WI38 (cell line): ENCODE data around the gene BCL6B.
A peak's percentile ranks its signal among the peaks of the same experiment; 100 is the strongest.

Experiments
- H3K4me3 ChIP-seq: 2 replicates; pipeline ENCODE4 v1.5.1; 2011; ENCODE audit warnings: low read depth, mild to moderate bottlenecking, control low read depth, low read length
- TF ChIP-seq, protein P1 (sequence below): IDR thresholded peaks from 2 replicates; pipeline ENCODE4 v1.5.1; 2012; ENCODE audit warnings: low read depth, mild to moderate bottlenecking, control low read depth, low read length

Gene BCL6B

DNA sequence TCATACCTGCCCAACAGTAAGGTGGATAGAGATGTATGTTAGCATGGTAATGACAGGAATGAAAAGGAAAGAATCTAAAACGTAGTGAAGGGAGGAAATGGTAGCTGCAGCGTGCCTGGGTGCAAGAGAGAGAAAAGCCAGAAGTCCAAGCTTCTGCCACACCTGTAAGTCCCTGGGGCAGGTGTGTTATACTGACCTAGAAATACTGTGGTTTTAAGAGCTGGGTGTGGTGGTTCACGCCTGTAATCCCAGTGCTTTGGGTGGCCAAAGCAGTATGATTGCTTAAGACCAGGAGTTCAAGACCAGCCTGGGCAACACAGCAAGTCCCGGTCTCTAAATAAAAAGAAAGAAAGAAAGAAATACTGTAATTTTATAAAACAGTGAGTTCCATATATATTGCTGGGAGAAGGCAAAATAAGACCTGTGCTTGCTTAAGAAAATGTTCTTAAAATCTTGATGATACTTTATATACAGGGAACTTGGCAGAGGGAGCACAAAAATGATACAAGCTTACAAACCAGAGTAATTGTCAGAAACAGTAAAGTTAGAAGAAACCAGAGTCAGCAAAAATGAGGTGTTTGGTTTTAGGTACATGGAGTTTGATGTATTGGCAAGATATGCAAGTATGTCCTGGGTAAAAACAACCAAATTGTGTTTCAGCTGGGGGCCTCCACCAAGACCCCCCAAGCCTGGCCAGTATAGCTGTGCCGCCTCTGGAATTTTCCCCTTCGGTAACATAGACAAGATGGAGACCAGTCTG, 20.4 kb upstream of the BCL6B start:
- TF ChIP-seq, protein P1, sequence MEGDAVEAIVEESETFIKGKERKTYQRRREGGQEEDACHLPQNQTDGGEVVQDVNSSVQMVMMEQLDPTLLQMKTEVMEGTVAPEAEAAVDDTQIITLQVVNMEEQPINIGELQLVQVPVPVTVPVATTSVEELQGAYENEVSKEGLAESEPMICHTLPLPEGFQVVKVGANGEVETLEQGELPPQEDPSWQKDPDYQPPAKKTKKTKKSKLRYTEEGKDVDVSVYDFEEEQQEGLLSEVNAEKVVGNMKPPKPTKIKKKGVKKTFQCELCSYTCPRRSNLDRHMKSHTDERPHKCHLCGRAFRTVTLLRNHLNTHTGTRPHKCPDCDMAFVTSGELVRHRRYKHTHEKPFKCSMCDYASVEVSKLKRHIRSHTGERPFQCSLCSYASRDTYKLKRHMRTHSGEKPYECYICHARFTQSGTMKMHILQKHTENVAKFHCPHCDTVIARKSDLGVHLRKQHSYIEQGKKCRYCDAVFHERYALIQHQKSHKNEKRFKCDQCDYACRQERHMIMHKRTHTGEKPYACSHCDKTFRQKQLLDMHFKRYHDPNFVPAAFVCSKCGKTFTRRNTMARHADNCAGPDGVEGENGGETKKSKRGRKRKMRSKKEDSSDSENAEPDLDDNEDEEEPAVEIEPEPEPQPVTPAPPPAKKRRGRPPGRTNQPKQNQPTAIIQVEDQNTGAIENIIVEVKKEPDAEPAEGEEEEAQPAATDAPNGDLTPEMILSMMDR = no peak
- no peak overlapping the region for H3K4me3 ChIP-seq

DNA sequence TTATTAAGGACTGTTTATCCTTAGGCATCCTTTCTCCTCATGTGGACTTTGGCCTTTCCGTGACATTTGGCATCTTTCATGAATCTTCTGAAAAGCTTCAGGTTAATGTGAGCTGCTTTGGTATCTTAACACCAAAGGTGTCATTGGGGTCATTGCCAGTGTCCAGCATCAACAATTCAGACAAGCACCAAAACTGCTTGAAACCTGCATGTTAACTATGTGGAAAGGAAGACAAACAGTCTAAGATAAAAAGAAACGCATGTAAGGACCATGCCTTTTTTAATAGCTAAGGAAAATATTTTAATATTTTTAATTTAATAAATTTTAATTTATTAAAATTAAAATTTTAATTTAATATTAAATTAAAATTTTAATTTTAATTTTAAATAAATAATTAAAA, 19.1 kb upstream of the BCL6B start:
- TF ChIP-seq, protein P1 = no peak
- H3K4me3 ChIP-seq = no peak overlapping the region

DNA sequence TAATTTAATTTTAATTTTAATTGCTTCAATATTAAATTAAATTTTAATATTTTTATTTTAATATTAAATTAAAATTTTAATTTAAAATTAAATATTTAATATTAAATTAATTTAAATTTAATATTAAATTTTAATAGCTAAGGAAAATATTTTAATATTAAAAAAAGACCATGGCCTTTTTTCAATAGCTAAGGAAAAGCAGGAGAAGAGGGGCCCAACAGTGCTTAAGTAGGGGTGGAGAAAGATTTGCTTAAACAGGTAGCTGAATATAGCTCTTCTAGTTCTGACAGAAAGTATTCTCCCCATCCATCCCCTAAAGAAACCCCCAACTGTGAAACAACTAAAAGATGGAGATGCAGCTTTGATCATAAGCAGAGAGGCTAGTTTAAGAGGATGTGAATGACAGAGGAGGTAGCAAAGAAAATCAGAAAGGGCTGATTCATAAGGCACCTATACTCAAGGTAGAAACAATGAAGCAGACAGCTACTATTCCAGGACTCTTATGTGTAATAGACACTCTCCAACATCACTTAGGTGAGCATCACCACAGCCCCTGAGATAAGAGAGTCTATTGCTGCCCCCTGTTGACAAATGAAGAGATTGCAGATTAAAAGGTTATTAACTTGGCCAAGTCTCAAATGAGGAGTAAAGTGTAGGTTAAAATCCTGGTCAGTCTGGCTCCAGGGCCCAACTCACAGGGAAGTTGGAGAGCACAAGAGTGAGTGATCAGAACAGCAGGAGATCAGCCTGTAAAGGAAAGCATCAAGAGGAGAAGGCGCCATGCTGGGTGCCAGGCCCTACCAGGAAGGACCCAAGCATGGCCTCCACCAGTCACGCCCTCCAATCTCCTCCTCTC, 18.2 kb upstream of the BCL6B start:
- TF ChIP-seq, protein P1 = peak; percentile 41
- H3K4me3 ChIP-seq = no peak overlapping the region

DNA sequence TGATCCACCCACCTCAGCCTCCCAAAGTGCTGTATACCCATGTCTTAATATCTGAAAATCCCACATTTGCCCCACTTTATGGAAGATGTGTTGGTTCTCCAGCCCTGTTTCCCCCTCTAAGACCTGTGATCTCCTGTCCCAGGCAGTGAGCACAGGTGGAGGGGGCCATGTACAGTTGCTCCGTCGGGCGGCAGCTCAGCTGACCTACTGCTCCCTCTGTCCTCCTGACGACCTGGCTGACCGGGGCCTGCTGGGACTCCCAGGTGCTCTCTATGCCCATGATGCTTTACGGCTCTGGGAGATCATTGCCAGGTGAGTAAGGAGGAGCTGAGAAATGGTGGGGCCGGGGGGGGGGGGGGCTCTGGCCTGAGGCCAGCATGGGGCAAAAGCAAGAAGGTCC, 17.1 kb upstream of the BCL6B start:
- no peak overlapping the region for H3K4me3 ChIP-seq
- TF ChIP-seq, protein P1 = no peak

DNA sequence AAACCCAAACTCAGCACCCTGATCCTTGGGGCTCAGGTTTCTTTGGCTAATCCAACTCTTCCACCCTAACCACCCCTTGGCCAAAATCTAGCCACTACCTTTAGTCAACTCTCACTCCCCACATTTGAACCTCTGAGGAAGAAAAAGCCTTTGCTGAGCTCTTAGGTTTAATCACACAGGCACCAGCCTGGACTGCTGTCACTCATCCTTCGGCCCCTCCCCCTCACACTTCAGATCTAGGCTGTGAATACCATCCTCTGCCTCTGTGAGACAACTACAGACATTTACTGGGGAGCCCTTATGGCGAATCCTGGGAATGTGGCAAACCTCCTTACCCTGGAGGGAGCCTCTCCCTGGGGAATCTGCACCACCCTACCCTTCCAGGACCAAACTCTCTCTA, 15.7 kb upstream of the BCL6B start:
- TF ChIP-seq, protein P1 = no peak
- H3K4me3 ChIP-seq = no peak overlapping the region

DNA sequence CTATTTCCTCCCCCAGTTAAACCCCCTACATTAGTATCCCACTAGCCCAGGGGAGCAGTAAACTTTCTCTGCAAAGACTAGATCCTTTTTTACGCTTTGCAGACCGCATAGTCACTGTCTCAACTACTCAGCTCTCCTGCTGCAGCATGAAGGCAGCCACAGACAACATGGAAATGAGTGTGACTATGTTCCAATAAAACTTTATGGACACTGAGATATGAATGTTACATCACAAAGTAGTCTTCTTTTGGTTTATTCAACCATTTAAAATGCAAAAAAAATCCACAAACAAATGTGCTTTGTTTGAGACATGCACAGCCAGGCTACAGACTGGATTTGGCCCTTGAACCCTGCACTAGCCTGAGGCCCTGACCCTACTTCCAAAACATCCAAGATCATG, 12.3 kb upstream of the BCL6B start:
- H3K4me3 ChIP-seq = peak overlapping the region; percentile 99
- TF ChIP-seq, protein P1 = no peak

DNA sequence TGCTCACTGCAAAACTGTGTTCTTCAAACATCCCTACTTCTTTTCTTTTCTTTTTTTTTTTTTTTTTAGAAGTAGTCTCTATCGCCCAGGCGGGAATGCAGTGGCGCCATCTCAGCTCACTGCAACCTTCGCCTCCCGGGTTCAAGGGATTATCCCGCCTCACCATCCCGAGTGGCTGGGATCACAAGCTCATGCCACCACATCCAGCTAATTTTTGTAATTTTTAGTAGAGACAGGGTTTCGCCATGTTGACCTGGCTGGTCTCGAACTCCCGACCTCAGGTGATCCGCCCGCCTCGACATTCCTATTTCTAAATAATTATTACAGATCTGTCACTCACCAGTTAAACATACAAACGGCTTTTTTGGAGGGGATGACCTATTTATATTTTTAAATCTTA, 11.4 kb upstream of the BCL6B start:
- peak overlapping the region; percentile 99 for H3K4me3 ChIP-seq
- TF ChIP-seq, protein P1 = no peak
